Retinal pigment epithelial cell (primary cell): ENCODE results near the gene THBS4.

Experiments
- DNase-seq: peaks from one replicate; pipeline ENCODE4 v3.0.0-alpha.2; 2010; ENCODE audit warnings: low read depth
- H3K4me3 ChIP-seq: 2 replicates; pipeline ENCODE4 v1.5.1; 2011; ENCODE audit warnings: mild to moderate bottlenecking, low read length, control low read depth, moderate library complexity
- CTCF ChIP-seq: conservative IDR thresholded peaks from 2 replicates; pipeline ENCODE4 v1.5.1; 2011; ENCODE audit warnings: low read depth, low read length, control low read depth, inconsistent platforms

THBS4 gene

GRCh38 chr5:80043187-80043586, 8.0 kb downstream of the THBS4 start:
- H3K4me3 ChIP-seq, result no peak overlapping the region
- TF ChIP-seq CTCF, result no peak

GRCh38 chr5:80048084-80048780, 13.1 kb downstream of the THBS4 start:
- TF ChIP-seq CTCF, result no peak
- DNase-seq, result no peak
- H3K4me3 ChIP-seq, result no peak overlapping the region

More at GRCh38 chr5:80043187-80043586, 8.0 kb downstream of the THBS4 start:
- DNase-seq, result no peak

GRCh38 chr5:80052464-80052863, 17.3 kb downstream of the THBS4 start:
- no peak for TF ChIP-seq CTCF
- DNase-seq, result no peak
- H3K4me3 ChIP-seq, result no peak overlapping the region

GRCh38 chr5:80054682-80055081, 19.5 kb downstream of the THBS4 start:
- no peak for DNase-seq
- no peak overlapping the region for H3K4me3 ChIP-seq
- TF ChIP-seq CTCF, result no peak

GRCh38 chr5:80055491-80056170, 20.5 kb downstream of the THBS4 start:
- no peak overlapping the region for H3K4me3 ChIP-seq
- no peak for DNase-seq
- no peak for TF ChIP-seq CTCF

GRCh38 chr5:80057099-80057498, 22.0 kb downstream of the THBS4 start:
- TF ChIP-seq CTCF, result no peak
- H3K4me3 ChIP-seq, result no peak overlapping the region
- DNase-seq, result no peak

GRCh38 chr5:80057921-80058320, 22.8 kb downstream of the THBS4 start:
- no peak for TF ChIP-seq CTCF
- no peak overlapping the region for H3K4me3 ChIP-seq
- DNase-seq, result no peak
